GM21381 (cell line): ENCODE results near the gene RERG.

Source experiments
- ATAC-seq: cut with Tn5 transposase; IDR thresholded peaks from one replicate; pipeline ENCODE4 v1.9.1; 2021; ENCODE audit warnings: mild to moderate bottlenecking, moderate library complexity; ENCODE audit not compliant: unreplicated experiment

The RERG gene

DNA sequence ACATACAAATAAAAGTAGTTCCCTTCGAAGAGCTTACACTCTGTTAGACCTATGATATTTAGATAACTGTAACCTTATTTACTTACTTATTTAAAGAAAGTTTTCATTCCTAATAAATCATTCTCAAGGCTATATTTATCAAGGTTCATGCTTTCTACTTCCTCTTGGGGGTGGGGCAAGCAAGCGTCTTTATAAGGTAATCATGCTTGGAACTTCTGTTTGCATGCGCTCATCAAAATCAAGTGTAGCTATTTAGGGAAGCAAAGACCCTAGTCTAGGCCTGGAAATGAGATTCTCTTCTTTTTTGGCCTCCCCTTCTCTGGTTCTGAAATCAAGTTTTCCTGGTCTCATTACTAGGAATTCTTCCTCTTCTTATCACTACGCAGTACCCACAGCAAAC is 766 bp downstream of the RERG start:
- no peak for ATAC-seq

DNA sequence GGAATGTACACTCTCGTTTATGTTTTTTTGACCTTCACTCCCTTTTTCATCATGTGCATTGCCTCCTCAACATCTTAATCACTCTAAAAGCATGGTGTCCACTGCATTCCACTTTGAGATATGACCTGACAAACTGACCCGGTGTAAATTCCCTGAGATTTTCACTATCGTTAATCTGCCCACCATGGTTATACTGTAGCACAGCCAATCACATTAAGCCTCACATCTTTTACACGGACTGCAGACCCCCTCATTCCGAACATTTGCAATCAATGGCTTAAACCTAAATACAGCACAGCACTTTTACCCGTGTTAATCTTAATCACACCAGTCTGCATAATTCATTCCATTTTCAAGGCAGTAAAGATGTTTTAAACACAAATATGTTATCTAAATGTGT is 2.4 kb downstream of the RERG start:
- no peak for ATAC-seq

DNA sequence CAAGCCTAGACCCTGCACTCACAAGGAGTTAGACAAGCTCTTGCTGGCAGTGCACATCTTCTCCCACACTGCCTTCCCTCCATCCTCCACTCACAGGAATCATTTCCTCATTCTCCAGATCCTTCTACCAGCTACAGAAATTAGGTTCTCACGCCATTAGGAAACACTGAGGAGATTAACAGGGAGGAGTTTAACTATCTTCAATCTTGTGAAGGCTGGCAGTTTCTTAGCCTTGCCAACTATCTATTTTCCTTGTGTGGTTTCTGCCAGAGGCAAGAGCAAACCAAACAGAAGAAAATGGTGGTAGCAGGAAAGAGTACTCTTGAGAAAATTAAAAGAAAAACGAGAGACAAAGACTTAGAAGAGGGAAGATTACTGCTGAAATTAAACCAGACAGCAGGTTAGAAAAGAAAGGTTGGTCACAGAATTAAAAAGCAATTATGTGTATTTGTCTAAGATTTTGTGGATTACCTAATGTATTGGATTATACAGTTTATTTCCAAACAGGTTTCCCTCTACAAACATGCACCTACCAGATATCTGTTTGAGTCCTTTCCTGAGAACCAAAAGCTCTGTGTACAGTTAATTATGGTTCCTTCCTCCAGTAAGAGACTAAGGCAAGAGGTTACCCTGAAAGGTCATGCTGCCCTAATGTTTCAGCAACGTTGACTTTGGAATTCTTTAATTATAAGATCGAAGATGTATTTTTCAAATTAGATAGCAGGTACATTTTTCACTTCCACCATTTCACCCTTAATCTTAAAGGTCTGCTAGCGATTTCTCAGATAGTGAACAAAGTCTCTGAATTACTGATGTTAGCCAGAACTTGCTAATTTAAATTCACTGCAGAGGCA is 5.0 kb downstream of the RERG start:
- no peak for ATAC-seq

DNA sequence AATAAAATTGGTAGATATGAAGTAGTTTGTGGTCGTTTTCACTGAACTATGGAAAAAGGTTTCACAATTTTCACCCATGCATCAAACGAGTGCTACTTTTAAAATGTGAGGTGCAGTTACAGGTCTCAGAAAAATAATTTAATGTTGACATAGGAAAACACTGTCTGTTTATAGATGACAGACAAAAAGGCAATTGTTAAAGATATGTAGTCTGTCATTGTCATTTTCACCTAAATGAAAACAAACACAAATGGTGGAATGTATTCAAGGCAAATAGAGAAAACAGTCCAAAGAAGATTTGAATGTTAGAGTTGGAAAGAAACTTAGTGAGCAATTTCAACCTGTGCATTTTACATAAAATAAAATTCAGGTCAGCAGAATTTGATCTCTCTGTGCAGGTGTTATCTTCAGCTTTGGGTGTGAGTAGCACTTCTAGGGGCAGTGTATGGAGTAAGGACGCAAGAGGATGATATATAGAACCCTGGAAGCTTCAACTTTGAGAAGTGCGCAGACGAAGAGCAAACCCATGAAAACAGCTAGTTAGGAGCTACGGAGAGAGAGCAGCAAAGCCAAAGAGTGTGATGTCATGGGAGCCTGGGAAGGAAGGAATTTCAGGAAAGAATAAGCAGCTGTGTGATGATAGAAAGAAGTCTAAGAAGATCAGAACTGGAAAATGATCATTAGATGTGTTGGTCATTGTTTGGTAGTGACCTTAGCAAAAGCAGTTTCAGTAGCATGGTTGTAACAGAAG is 6.2 kb downstream of the RERG start:
- ATAC-seq = no peak

DNA sequence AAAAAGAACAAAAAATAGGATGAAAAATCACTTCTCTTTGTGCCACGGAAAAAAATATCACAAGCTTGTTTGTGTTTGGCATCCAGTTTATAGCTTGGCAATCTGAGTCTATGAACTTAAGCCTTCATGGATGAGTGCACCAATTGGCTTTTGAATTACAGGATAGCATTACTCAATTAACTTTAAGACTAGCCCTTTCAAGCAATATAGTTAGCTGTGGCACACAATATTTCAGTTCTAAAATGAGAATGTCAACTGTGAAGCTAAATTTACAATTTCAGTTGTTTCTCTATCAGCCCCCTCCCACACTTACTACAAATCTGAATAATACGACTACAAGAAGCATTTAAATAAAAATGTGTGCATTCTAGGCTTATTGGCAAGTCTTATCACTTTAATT is 8.3 kb downstream of the RERG start:
- ATAC-seq = no peak

DNA sequence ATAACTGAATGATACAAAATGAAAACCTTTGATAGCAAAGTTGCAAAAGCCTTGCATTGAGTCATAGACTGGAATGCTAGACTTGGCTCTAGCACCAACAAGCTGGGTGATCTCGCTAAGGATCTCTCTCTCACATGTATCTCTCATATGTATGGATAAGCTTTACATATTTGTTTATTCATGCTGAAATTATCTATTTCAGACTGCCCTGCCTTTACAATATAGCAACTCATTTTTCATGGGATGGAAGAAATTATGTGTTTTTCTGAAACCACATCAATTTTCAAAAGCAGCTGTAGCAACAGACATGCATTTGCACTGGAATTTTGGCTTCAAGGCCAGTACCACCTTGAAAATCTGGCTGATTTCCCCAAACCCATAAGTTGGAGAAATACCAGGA is 11.4 kb downstream of the RERG start:
- ATAC-seq = no peak

DNA sequence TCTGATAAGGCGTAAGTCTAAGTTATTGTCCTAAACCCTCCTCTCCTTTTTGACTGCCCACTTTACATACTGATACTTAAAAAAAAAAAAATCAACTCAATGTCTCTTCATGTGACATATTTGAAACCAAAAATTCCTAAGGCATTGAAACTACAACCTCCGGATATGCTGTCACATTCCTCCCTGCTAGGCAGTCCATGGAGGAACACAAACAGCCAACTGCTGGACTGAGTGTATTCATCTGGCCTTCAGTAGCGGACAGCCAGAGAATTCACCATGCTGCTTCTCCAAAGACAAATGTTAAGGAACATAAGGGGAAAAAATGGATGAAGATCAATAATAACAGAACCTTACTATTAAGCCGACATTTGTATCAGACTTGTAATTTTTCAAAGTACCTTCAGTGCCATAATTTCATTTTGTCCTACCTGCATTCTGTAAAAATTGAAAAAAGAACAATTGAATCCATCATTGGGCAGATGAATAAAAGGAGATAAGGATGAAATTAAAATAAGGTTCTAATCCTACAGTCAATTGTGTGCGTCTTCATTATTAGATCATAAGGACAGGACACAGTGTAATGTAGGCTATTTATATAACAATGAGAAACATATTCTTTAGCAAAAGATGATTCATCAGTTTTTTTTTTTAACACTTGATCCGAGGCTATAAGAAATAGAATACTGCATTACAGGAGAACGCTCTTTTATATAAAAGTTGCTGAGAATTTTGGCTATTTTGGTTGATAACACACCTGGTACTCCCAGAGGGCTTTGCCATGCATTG is 12.2 kb downstream of the RERG start:
- ATAC-seq = no peak

DNA sequence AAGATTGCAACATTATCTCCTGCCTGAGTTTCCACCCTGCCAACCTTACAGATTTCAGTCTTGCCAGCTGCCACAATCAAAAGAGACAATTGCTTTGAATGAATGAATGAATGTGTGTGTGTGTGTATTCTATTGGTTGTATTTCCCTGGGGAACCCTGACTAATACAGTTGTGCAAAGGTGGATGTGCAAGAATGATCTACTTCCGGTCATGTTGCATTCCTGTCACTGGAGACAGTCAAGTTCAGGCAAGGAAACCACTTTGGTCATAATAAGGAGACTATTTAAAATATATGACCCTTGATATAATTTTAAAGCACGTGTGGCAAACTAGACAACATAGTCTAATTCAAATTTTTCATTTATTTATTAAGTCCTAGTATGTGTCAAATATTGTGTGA is 13.1 kb downstream of the RERG start:
- ATAC-seq = no peak

DNA sequence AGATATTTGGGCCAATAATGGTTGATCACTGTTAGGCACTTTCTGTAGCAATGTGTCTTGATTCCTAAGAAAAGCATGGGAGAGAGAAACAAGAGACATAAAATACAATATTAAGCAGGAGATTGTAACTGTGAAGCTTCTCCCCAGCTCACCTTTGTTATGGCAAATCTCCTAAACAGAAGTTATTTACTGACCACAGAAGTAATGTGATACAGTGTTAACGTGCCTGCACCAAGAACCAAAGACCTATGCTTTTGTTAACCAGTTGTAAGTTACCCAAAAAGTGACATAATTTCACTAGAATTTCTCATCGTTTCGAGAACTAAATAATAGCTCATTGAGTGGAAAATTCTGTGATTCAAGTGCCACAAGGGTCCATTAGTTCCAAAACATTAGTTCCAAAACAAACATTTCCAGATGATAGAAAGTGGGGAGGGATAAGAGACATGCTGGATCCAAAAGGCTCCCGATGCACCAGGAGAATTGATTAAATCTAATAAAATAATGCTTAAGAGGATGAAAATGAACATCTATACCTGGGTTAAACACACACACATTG is 14.3 kb downstream of the RERG start:
- no peak for ATAC-seq

DNA sequence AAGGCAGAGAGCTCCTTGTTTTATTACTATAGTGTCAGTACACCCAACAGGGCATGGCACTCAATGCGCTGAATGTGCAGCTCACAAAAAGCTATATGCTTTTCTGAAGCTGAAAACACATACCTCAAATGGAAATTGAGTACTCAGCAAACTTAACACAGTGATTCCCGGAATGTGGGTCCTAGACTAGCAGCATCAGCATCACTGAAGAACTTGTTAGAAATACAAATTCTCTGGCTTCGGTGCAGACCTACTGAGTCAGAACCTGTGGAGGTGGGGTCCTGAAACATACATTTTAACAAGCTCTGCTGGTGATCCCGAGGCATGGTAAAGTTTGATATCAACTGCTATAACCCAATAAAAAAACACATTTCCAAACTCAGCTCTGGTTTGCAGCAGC is 14.9 kb downstream of the RERG start:
- no peak for ATAC-seq

DNA sequence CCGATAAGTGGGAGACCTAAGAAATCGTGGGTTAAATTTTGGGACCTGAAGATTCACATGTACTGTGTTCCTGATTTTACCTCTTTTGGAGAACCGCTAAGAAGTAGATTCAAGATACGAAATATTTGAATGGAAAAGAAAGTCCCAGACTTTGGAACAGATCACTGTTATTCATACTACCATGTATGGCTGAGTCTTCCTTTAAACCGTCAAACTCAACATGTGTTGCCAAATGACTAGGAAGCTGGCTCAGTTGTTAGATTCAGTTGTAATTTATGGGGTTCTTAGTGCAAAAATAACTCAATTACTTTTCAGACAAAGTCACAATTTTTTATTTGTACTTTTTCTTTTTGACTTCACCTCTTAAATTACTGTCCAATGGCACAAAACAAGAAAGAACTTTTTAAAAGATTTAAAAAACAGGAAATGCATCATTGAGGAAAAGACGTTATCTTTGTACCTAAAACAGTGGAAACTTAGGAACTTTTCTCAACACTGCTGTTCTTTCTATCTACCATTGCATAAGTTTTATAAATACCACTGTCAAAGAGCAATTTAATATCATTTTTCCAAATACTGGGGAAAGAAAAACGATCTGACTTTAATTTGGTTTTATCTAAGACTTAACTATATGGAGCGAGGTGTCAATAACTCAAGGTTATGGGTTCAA is 15.7 kb downstream of the RERG start:
- no peak for ATAC-seq

DNA sequence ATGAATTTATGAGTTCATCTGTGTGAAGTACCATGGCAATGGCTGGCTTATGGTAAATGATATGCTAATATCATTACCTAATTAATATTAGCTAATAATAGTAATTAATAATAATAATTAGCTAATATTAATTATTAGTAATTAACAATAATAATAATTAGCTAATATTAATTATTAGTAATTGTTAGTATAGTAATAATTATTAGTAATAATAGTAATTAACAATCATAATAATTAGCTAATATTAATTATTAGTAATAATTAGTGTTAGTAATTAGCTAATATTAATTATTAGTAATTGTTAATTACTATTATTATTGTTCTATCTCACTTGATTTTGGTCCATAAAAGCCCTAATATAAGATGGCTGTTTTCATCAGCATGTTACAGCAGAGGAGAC is 19.8 kb downstream of the RERG start:
- ATAC-seq = no peak

DNA sequence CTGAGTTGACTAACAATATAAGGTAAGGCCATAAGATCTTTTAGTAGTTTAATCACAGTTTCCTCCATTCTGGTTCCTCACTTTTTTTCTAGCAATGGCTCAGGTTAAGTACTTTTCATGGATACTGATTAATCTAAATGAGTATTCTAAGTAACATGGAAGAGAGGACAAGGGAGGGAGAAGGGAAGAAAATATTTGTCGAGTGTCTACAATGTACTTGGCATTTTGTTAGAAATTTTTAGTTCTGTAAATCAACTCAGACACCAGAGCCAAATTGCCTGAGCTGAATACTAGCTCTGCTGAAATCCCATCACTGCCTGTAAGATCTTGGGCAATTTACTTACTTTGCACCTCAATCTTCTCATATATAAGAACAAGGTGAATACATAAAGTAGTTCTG is 20.2 kb downstream of the RERG start:
- no peak for ATAC-seq

DNA sequence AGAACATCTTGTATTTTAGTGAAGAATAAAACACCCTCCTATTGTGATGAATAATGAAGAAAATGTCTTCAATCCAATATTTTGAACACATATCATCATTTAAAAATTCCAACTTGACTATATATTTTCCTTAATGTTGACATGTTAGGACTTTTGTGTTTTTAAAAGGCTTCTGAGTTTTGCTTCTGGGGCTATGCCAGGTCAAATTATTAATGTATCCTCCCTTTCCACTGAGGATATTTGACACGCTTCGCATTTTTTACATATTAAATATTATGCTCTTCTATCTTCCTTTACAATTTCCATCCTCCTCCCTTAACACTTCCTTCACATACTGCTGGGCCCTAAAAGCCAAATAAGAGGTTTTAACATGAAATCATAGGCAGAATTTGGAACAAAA is 20.6 kb downstream of the RERG start:
- ATAC-seq = no peak

DNA sequence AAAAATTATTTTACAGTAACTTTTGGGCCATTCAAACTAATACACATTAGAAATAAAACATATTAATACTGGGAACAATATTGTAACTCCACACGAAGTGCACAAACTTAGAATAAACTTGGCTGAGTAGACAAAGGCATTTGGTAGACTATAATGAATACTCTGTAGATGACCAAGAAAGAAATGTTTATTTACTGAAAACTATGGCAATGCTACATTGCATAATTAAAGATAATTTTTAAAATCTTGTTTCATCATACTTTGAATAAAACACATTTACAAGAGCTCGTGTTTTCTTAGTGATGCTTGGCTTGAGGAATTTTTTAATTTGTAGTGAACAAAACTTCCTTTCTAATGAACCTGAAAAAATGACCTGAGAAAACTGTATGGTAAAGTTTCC is 21.3 kb downstream of the RERG start:
- no peak for ATAC-seq

DNA sequence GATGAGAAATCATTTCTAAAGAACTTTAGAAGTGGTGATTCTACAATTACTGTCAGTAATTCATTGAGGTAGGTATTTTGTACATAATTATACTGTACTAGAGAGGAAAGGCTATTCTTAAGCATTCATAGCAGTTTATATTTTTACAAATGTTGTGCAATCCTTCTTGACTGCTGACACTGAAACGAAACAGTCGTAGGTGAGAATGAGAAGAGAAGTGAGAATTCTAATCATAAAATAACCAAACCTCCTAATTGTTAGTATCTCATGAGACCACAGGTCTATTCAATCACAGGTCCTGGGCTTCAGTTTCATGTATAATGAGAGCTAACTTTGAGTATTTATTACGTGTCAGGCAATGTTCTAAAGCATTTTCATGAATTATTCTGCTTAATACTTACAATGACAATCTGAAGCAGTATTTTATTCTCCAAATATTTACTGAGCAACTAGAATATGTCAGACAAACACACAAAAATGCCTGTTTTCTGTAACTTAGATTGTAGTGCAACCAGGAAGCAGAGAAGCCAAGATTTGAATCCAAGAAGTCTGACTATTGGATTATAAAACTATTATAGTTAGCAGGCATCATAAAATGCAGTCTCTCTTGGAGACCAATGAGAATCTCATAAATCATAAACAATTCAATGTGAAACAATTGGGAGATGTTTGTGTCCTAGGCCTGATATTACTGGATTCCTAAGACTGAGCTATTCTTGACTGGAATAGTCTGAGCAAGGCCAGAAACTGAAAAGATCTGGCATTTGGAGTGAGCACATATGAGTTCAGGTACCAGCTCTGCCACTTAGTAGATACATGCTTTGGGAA is 24.3 kb downstream of the RERG start:
- ATAC-seq = no peak

DNA sequence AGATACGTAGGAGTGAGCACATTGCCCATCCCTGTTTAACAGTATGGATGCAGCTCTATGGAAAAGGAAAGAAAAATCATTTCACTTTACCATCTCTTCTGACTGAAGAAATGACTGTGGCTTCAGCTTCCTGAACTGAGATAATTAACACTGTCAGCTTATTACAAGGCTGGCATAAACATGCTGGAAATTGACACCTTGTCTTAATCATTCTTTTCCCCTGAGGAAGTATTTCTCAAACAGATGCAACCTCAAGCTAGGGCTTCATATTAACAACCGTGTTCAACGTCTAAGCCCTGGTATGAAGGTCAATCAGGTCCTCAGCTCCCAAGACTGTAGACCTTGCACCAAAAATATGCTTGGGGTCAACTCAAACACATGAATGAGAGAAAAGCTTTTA is 25.0 kb downstream of the RERG start:
- no peak for ATAC-seq

DNA sequence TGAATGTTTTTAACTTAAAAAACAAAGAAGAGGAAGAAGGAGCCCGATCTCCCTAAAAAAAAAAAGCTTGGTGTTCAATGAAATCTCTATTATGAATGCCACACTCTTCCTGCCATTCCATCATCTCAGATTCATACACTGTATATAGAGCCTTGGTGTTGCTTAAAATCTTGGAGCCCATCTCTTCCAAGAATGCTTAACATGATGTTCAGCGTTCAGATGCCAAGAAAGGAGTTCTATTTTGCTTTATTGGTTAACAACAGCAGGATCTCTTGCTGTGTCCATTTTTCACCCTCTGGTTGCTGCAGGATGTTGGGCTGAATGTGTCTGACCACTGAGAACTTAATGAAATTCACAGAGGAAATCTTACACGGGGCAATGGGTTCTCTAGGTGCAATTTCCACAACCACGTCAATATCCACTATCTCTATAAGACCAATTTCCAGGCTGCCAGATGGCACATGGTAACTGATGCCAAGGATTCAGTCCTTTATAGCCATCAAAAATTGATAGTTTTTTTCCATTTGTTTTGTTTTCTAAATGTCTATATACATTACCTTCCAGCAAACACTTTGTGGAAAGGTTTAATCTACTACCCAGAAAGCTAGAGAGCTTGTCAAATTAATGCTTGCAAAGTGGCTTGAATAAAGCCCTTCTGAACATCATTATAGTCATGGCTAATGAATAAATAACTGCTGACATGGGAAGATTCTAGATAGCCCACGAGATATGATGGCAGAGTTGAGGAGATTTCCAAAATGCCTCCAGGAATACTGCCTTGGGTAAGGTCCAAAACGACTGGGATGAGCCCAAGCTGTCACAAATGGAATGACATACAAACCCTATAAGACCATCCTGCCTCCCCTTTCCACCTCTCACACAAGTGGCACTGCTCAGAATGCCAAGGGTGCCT is 26.5 kb downstream of the RERG start:
- no peak for ATAC-seq

DNA sequence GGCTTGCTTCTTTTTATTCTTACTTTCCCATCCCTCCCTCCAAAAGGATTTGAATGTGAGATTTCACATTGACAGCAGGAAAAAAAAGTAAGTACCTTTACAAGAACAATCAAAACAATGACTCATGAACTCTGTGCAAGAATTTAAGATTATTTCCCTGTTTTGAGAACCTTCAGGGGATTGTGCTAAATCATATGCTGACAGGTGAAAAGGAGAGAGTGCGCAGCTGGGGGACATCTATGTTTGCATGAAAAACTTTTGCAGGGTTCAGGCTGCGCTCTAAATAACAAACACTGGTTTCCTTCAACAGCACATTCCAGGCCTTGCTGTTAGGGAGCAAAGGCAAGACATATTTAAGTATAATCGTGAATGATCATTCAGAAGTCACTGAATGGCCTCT is 27.3 kb downstream of the RERG start:
- ATAC-seq = no peak
